Measurements from ENCODE around the gene TP53INP2. TPM values are rescaled to one million over a fixed set of nuclear protein-coding genes. Genes with fewer than 3 reads are reported as not detected.

TP53INP2 gene
- total and polyA plus RNA-seq, 2 donors (not counting 1 experiment from before 2014, with no cell fraction given), result 7.7 to 14.7 TPM

DNA sequence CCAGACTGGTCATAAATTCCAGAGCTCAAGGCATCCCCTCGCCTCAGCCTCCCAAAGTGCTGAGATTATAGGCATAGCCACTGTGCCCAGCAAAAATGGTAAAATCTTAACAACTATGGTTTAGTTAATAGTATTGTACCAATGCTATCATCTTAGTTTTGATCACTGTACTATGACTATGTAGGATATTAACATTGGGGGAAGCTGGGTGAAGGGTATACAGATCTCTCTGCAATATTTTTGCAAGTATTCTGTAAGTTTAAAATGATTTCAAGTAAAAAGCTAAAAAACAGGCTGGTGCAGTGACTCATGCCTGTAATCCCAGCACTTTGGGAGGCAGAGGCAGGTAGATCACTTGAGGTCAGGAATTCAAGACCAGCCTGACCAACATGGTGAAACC, 35.0 kb upstream of the TP53INP2 start:
- Histone ChIP-seq H3K4me3 (ENCODE audit: control extremely low read depth in 1 of 5, extremely low read depth in 1 of 5, insufficient read depth in 1 of 5, low read depth in 2 of 5, low read length in 4 of 5) (no peak overlapping the region), H3K79me2 (ENCODE audit: control insufficient read depth, insufficient read depth, low read length) (peaks cover 84% of the 10 kb centered on the region), H2AFZ (ENCODE audit: insufficient read depth, low read depth, low read length, poor library complexity, severe bottlenecking) (no peak overlapping the region), H3K9ac (ENCODE audit: low read length) (no peak overlapping the region), H3K4me2 (replicated peaks; ENCODE audit: low read depth, low read length, poor library complexity, severe bottlenecking) (no peak overlapping the region), H3K27me3 (replicated peaks in 1 of 4; ENCODE audit: control extremely low read depth in 1 of 4, control insufficient read depth in 3 of 4, insufficient read depth in 4 of 4, low read length in 3 of 4) (no peaks in the 10 kb centered on the region), H3K9me3 (ENCODE audit: control extremely low read depth in 1 of 3, control insufficient read depth in 2 of 3, insufficient read depth in 1 of 3, low read length in 2 of 3) (no peaks in the 10 kb centered on the region), H3K4me1 (ENCODE audit: control insufficient read depth in 2 of 2, insufficient read depth in 2 of 2, low read length in 2 of 2) (no peaks in the 10 kb centered on the region), H3K27ac (ENCODE audit: low read length in 2 of 2) (no peak overlapping the region), H3K36me3 (replicated peaks in 1 of 2; ENCODE audit: control extremely low read depth in 1 of 2, control insufficient read depth in 1 of 2, extremely low read depth in 1 of 2, insufficient read depth in 2 of 2, low read length in 1 of 2) (peaks cover 2 to 3% of the 10 kb centered on the region in 2 experiments), H4K20me1 (ENCODE audit: control insufficient read depth, insufficient read depth, low read length, poor library complexity, severe bottlenecking) (peaks cover 5% of the 10 kb centered on the region)
- H3K27ac Mint-ChIP-seq, result no peak overlapping the region
- intact Hi-C loops (cut with micrococcal nuclease), result no loop called here
- H3K9me3 Mint-ChIP-seq (ENCODE audit: insufficient read depth), result no peaks in the 10 kb centered on the region
- no peak for TF ChIP-seq EZH2 (IDR thresholded peaks at IDR 0.05; ENCODE audit: borderline replicate concordance, insufficient read depth, low read depth, low read length, poor library complexity, severe bottlenecking)
- TF ChIP-seq, protein P1, sequence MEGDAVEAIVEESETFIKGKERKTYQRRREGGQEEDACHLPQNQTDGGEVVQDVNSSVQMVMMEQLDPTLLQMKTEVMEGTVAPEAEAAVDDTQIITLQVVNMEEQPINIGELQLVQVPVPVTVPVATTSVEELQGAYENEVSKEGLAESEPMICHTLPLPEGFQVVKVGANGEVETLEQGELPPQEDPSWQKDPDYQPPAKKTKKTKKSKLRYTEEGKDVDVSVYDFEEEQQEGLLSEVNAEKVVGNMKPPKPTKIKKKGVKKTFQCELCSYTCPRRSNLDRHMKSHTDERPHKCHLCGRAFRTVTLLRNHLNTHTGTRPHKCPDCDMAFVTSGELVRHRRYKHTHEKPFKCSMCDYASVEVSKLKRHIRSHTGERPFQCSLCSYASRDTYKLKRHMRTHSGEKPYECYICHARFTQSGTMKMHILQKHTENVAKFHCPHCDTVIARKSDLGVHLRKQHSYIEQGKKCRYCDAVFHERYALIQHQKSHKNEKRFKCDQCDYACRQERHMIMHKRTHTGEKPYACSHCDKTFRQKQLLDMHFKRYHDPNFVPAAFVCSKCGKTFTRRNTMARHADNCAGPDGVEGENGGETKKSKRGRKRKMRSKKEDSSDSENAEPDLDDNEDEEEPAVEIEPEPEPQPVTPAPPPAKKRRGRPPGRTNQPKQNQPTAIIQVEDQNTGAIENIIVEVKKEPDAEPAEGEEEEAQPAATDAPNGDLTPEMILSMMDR (IDR thresholded peaks at IDR 0.05), result no peak
- ChIA-PET POLR2A (no interaction called here), CTCF (interaction anchor here (0.5 to 0.7 kb wide), 2 partner anchors 101 to 217 kb away, joined by 3 read pairs; no protein-coding TSS in a partner anchor)
- no peak overlapping the region for H3K4me3 Mint-ChIP-seq
- WGBS (ENCODE audit: insufficient coverage), result 100% methylated on average over 1 of the region's 1 CpG
- peaks cover 2% of the 10 kb centered on the region for H3K4me1 Mint-ChIP-seq
- ATAC-seq (ENCODE audit: low read depth) (no peak), DNase-seq (no peak)
- H3K27me3 Mint-ChIP-seq, result no peaks in the 10 kb centered on the region

DNA sequence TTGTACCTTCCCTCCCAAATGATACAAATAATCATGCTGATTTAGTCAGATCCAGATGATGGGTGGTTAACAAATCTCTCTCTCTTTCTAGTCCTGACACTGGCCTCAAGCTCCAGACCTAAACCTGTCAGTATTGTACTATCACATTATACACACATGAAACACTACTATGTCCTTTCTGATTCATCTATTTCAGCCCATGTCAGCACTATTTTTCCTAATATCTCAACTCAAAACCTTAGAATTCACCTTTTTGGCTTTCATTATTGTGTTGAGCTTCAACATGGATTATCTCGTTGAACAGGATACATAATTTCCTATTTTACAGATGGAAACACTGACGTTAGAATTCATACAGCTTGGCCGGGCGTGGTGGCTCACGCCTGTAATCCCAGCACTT, 30.7 kb upstream of the TP53INP2 start:
- Mint-ChIP-seq H3K4me3 (no peak overlapping the region), H3K4me1 (peaks cover 17% of the 10 kb centered on the region), H3K27ac (no peak overlapping the region), H3K9me3 (ENCODE audit: insufficient read depth) (no peaks in the 10 kb centered on the region), H3K27me3 (no peaks in the 10 kb centered on the region)
- Histone ChIP-seq H3K27ac (ENCODE audit: low read length in 2 of 2) (no peak overlapping the region), H3K36me3 (replicated peaks in 1 of 2; ENCODE audit: control extremely low read depth in 1 of 2, control insufficient read depth in 1 of 2, extremely low read depth in 1 of 2, insufficient read depth in 2 of 2, low read length in 1 of 2) (peaks cover 2 to 3% of the 10 kb centered on the region in 2 experiments), H3K79me2 (ENCODE audit: control insufficient read depth, insufficient read depth, low read length) (peaks cover 69% of the 10 kb centered on the region), H3K9ac (ENCODE audit: low read length) (no peak overlapping the region), H4K20me1 (ENCODE audit: control insufficient read depth, insufficient read depth, low read length, poor library complexity, severe bottlenecking) (no peaks in the 10 kb centered on the region), H3K27me3 (replicated peaks in 1 of 4; ENCODE audit: control extremely low read depth in 1 of 4, control insufficient read depth in 3 of 4, insufficient read depth in 4 of 4, low read length in 3 of 4) (no peaks in the 10 kb centered on the region), H3K4me2 (replicated peaks; ENCODE audit: low read depth, low read length, poor library complexity, severe bottlenecking) (no peak overlapping the region), H3K9me3 (ENCODE audit: control extremely low read depth in 1 of 3, control insufficient read depth in 2 of 3, insufficient read depth in 1 of 3, low read length in 2 of 3) (no peaks in the 10 kb centered on the region), H3K4me1 (ENCODE audit: control insufficient read depth in 2 of 2, insufficient read depth in 2 of 2, low read length in 2 of 2) (peaks cover 11 to 12% of the 10 kb centered on the region in 2 donors), H3K4me3 (ENCODE audit: control extremely low read depth in 1 of 5, extremely low read depth in 1 of 5, insufficient read depth in 1 of 5, low read depth in 2 of 5, low read length in 4 of 5) (no peak overlapping the region), H2AFZ (ENCODE audit: insufficient read depth, low read depth, low read length, poor library complexity, severe bottlenecking) (no peak overlapping the region)
- TF ChIP-seq EZH2 (IDR thresholded peaks at IDR 0.05; ENCODE audit: borderline replicate concordance, insufficient read depth, low read depth, low read length, poor library complexity, severe bottlenecking), result no peak
- TF ChIP-seq, protein P1 (IDR thresholded peaks at IDR 0.05), result no peak
- ATAC-seq (ENCODE audit: low read depth) (no peak), DNase-seq (no peak)
- intact Hi-C loops (cut with micrococcal nuclease), result no loop called here
- ChIA-PET POLR2A (no interaction called here), CTCF (interaction anchor here (0.6 to 1.5 kb wide), 2 partner anchors 136 to 156 kb away, joined by 3 to 4 read pairs; no protein-coding TSS in a partner anchor)
- WGBS (ENCODE audit: insufficient coverage), result 94% methylated on average over 4 of the region's 5 CpGs
